Stimulated activated naive CD8-positive, alpha-beta T cell treated with anti-CD3 and anti-CD28 coated beads, Interleukin-15, amount 100 ng/mL, for 72 hours (primary cell): ENCODE measurements around the gene C16orf96.

Experiments used
- ATAC-seq: fragments of 150-1000 bp; cut with Tn5 transposase; 2 replicates; pipeline ENCODE4 v1.10.0; 2021; ENCODE audit warnings: mild to moderate bottlenecking, moderate library complexity
- DNase-seq, 2 donors: peaks; one replicate each; pipeline ENCODE4 v3.0.0; 2021 to 2022
- H3K27ac Mint-ChIP-seq, 2 donors: one replicate each; pipeline ENCODE4 v1.8.0; 2022; ENCODE audit warnings: mild to moderate bottlenecking in 2 of 2, mixed read lengths in 2 of 2, moderate library complexity in 2 of 2
- H3K27me3 Mint-ChIP-seq: one replicate; pipeline ENCODE4 v1.8.0; 2022; ENCODE audit warnings: mixed read lengths
- H3K4me1 Mint-ChIP-seq: one replicate; pipeline ENCODE4 v1.8.0; 2022; ENCODE audit warnings: mild to moderate bottlenecking, mixed read lengths
- H3K4me3 Mint-ChIP-seq, 2 donors: one replicate each; pipeline ENCODE4 v1.8.0; 2022; ENCODE audit warnings: mild to moderate bottlenecking in 2 of 2, mixed read lengths in 2 of 2, moderate library complexity in 1 of 2
- H3K9me3 Mint-ChIP-seq, 2 donors: one replicate each; pipeline ENCODE4 v1.8.0; 2022; ENCODE audit warnings: mixed read lengths in 2 of 2

Gene C16orf96

GRCh38 chr16:4537376-4538343 is 18.5 kb upstream of the C16orf96 start:
- peak overlapping the region in 1 of 2 donors; percentile 85 for H3K27ac Mint-ChIP-seq
- H3K27me3 Mint-ChIP-seq = no peaks in the 10 kb centered on the region
- H3K4me3 Mint-ChIP-seq = peak overlapping the region; percentile 83 to 89
- H3K9me3 Mint-ChIP-seq = peaks cover 7 to 10% of the 10 kb centered on the region in 2 donors
- peak; percentile 56 for ATAC-seq
- H3K4me1 Mint-ChIP-seq = peaks cover 48% of the 10 kb centered on the region
- no peak for DNase-seq

GRCh38 chr16:4538350-4539235 is 17.5 kb upstream of the C16orf96 start, which contains the start of gene CDIP1:
TSS of gene CDIP1 (minus strand) at chr16:4538773. CDS start at chr16:4514130, 24,643 bp downstream.
- peak; percentile 88 for ATAC-seq
- H3K4me3 Mint-ChIP-seq = peak within 1 kb of the TSS; percentile 83 to 89

GRCh38 chr16:4539716-4540284 is 16.3 kb upstream of the C16orf96 start:
- ATAC-seq (no peak), DNase-seq (no peak)
- H3K27me3 Mint-ChIP-seq = no peaks in the 10 kb centered on the region
- H3K4me1 Mint-ChIP-seq = peaks cover 30% of the 10 kb centered on the region
- peaks cover 7 to 10% of the 10 kb centered on the region in 2 donors for H3K9me3 Mint-ChIP-seq
- H3K4me3 Mint-ChIP-seq = no peak overlapping the region
- H3K27ac Mint-ChIP-seq = no peak overlapping the region

More at GRCh38 chr16:4538350-4539235, 17.5 kb upstream of the C16orf96 start, which contains the start of gene CDIP1:
- Mint-ChIP-seq H3K4me1 (peaks cover 42% of the 10 kb centered on the region), H3K27ac (peak within 1 kb of the TSS in 1 of 2 donors; percentile 85), H3K27me3 (no peaks in the 10 kb centered on the region), H3K9me3 (peaks cover 7 to 10% of the 10 kb centered on the region in 2 donors)
- DNase-seq = peak; percentile 92 to 95

GRCh38 chr16:4544473-4544872 is 11.7 kb upstream of the C16orf96 start:
- ATAC-seq = no peak
- peaks cover 7 to 10% of the 10 kb centered on the region in 2 donors for H3K9me3 Mint-ChIP-seq
- no peak for DNase-seq
- no peaks in the 10 kb centered on the region for H3K27me3 Mint-ChIP-seq
- H3K27ac Mint-ChIP-seq = no peak overlapping the region
- peaks cover 9% of the 10 kb centered on the region for H3K4me1 Mint-ChIP-seq
- no peak overlapping the region for H3K4me3 Mint-ChIP-seq

- Mint-ChIP-seq H3K4me1 (peaks cover 9% of the 10 kb centered on the region), H3K27ac (no peak overlapping the region), H3K4me3 (no peak overlapping the region), H3K9me3 (no peaks in the 10 kb centered on the region), H3K27me3 (no peaks in the 10 kb centered on the region)
- DNase-seq (no peak), ATAC-seq (no peak)
Measured at GRCh38 chr16:4548124-4548523, 8.0 kb upstream of the C16orf96 start.

- no peaks in the 10 kb centered on the region for H3K27me3 Mint-ChIP-seq
- no peak for ATAC-seq
- H3K27ac Mint-ChIP-seq = peak overlapping the region in 1 of 2 donors; percentile 86
- no peak overlapping the region for H3K4me3 Mint-ChIP-seq
- DNase-seq = no peak
- H3K9me3 Mint-ChIP-seq = no peaks in the 10 kb centered on the region
- H3K4me1 Mint-ChIP-seq = peaks cover 9% of the 10 kb centered on the region
Measured at GRCh38 chr16:4550591-4550990, 5.5 kb upstream of the C16orf96 start.

GRCh38 chr16:4552541-4552940 is 3.6 kb upstream of the C16orf96 start:
- ATAC-seq = no peak
- no peak overlapping the region for H3K4me3 Mint-ChIP-seq
- H3K27me3 Mint-ChIP-seq = no peaks in the 10 kb centered on the region
- H3K27ac Mint-ChIP-seq = no peak overlapping the region
- no peak for DNase-seq
- H3K4me1 Mint-ChIP-seq = peaks cover 9% of the 10 kb centered on the region
- no peaks in the 10 kb centered on the region for H3K9me3 Mint-ChIP-seq

- no peak for DNase-seq
- no peak for ATAC-seq
- no peak overlapping the region for H3K4me3 Mint-ChIP-seq
- H3K4me1 Mint-ChIP-seq = no peaks in the 10 kb centered on the region
- no peak overlapping the region for H3K27ac Mint-ChIP-seq
- H3K9me3 Mint-ChIP-seq = no peaks in the 10 kb centered on the region
- no peaks in the 10 kb centered on the region for H3K27me3 Mint-ChIP-seq
Measured at GRCh38 chr16:4556580-4556979, 440 bp downstream of the C16orf96 start.

- H3K27me3 Mint-ChIP-seq = no peaks in the 10 kb centered on the region
- no peaks in the 10 kb centered on the region for H3K9me3 Mint-ChIP-seq
- H3K27ac Mint-ChIP-seq = no peak overlapping the region
- no peak overlapping the region for H3K4me3 Mint-ChIP-seq
- ATAC-seq (no peak), DNase-seq (no peak)
- H3K4me1 Mint-ChIP-seq = no peaks in the 10 kb centered on the region
Measured at GRCh38 chr16:4557973-4558372, 1.8 kb downstream of the C16orf96 start.

GRCh38 chr16:4561596-4561995 is 5.5 kb downstream of the C16orf96 start:
- peaks cover 9% of the 10 kb centered on the region for H3K4me1 Mint-ChIP-seq
- ATAC-seq = no peak
- no peaks in the 10 kb centered on the region for H3K27me3 Mint-ChIP-seq
- no peak for DNase-seq
- H3K9me3 Mint-ChIP-seq = no peaks in the 10 kb centered on the region
- no peak overlapping the region for H3K4me3 Mint-ChIP-seq
- no peak overlapping the region for H3K27ac Mint-ChIP-seq

GRCh38 chr16:4564661-4565267 is 8.6 kb downstream of the C16orf96 start:
- Mint-ChIP-seq H3K27ac (no peak overlapping the region), H3K27me3 (no peaks in the 10 kb centered on the region), H3K9me3 (no peaks in the 10 kb centered on the region), H3K4me1 (peaks cover 15% of the 10 kb centered on the region), H3K4me3 (no peak overlapping the region)
- no peak for ATAC-seq
- DNase-seq = no peak

- Mint-ChIP-seq H3K4me3 (no peak overlapping the region), H3K27ac (peak overlapping the region in 1 of 2 donors; percentile 84)
Measured at GRCh38 chr16:4566144-4566543, 10.0 kb downstream of the C16orf96 start.

GRCh38 chr16:4570086-4570485 is 13.9 kb downstream of the C16orf96 start:
- H3K4me1 Mint-ChIP-seq = peaks cover 22% of the 10 kb centered on the region
- no peak overlapping the region for H3K27ac Mint-ChIP-seq
- H3K27me3 Mint-ChIP-seq = no peaks in the 10 kb centered on the region
- H3K9me3 Mint-ChIP-seq = no peaks in the 10 kb centered on the region
- H3K4me3 Mint-ChIP-seq = no peak overlapping the region
- no peak for ATAC-seq
- no peak for DNase-seq

More at GRCh38 chr16:4566144-4566543, 10.0 kb downstream of the C16orf96 start:
- Mint-ChIP-seq H3K4me1 (peaks cover 15% of the 10 kb centered on the region), H3K9me3 (no peaks in the 10 kb centered on the region), H3K27me3 (no peaks in the 10 kb centered on the region)
- ATAC-seq = peak; percentile 40
- no peak for DNase-seq

- H3K4me3 Mint-ChIP-seq = no peak overlapping the region
- no peak overlapping the region for H3K27ac Mint-ChIP-seq
- H3K9me3 Mint-ChIP-seq = no peaks in the 10 kb centered on the region
- DNase-seq (no peak), ATAC-seq (no peak)
- H3K27me3 Mint-ChIP-seq = no peaks in the 10 kb centered on the region
- peaks cover 22% of the 10 kb centered on the region for H3K4me1 Mint-ChIP-seq
Measured at GRCh38 chr16:4570688-4571321, 14.7 kb downstream of the C16orf96 start.
